ENCODE measurements around the gene IL10RA. TPM values are rescaled to one million over a fixed set of nuclear protein-coding genes. Genes with fewer than 3 reads are reported as not detected.
"Not testable (repeated sequence)": the region's sequence is repeated elsewhere in the genome, so short reads cannot be mapped to it uniquely, and the experiment has no call there.

IL10RA gene
- polyA plus RNA-seq, 1 donor = 8.6 TPM

GRCh38 chr11:118007040-118007439 is 20.8 kb downstream of the IL10RA start:
- WGBS (ENCODE audit: insufficient coverage, low lambda C conversion rate) = no CpG with 5 or more reads among the region's 5 CpGs
- no peaks in the 10 kb centered on the region for H3K9me3 ChIP-seq (ENCODE audit: control insufficient read depth, low read depth, low read length)
- H3K27ac ChIP-seq (ENCODE audit: low read length) = no peak overlapping the region
- no peaks in the 10 kb centered on the region for H3K27me3 ChIP-seq (ENCODE audit: control insufficient read depth, insufficient read depth, low read length)
- peaks cover 29% of the 10 kb centered on the region for H3K4me1 ChIP-seq (ENCODE audit: control insufficient read depth, insufficient read depth, low read length)
- no peak for DNase-seq
- no peak overlapping the region for H3K4me3 ChIP-seq (ENCODE audit: low read length)
- H3K36me3 ChIP-seq (ENCODE audit: control insufficient read depth, insufficient read depth, low read length) = no peaks in the 10 kb centered on the region

GRCh38 chr11:118007563-118008270 is 21.5 kb downstream of the IL10RA start:
- H3K27me3 ChIP-seq (ENCODE audit: control insufficient read depth, insufficient read depth, low read length); DNase-seq; H3K9me3 ChIP-seq (ENCODE audit: control insufficient read depth, low read depth, low read length); H3K4me3 ChIP-seq (ENCODE audit: low read length); H3K36me3 ChIP-seq (ENCODE audit: control insufficient read depth, insufficient read depth, low read length); H3K27ac ChIP-seq (ENCODE audit: low read length): not testable (repeated sequence)
- peaks cover 34% of the 10 kb centered on the region for H3K4me1 ChIP-seq (ENCODE audit: control insufficient read depth, insufficient read depth, low read length)
- WGBS (ENCODE audit: insufficient coverage, low lambda C conversion rate) = 67% methylated on average over 1 of the region's 11 CpGs

DNA sequence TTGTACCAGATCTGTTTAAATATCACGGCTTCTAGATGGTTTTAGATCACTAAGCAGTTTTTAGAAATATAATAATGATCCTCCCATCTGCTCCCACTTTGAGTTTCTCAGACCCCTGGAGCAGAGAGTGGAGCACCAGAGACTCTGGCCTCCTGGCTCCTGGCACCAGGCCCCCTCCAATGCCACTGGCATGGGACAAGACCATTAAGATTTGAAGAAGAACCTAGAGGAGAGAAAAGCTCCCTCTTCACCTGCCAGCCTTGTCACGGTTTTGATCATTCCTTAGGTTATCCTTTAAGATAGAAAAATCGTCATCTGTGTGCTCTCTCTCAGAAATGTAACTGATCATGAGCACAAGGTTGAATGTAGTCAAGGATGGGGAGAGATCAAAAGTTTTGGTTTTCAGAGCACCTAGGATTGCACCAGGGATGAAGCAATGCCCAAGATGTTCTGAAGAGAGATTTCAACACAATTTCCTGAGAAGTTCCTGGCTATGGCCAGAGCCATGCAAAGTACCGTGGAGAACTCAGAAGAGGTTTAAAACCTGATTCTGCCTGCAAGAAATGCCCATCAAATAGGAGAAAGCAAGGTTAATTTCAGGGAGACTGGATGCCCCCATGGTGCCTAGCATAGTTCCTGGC is 22.2 kb downstream of the IL10RA start:
- no CpG with 5 or more reads among the region's 4 CpGs for WGBS (ENCODE audit: insufficient coverage, low lambda C conversion rate)
- Histone ChIP-seq H3K27me3 (ENCODE audit: control insufficient read depth, insufficient read depth, low read length) (no peaks in the 10 kb centered on the region), H3K36me3 (ENCODE audit: control insufficient read depth, insufficient read depth, low read length) (no peaks in the 10 kb centered on the region), H3K4me3 (ENCODE audit: low read length) (no peak overlapping the region), H3K9me3 (ENCODE audit: control insufficient read depth, low read depth, low read length) (no peaks in the 10 kb centered on the region), H3K4me1 (ENCODE audit: control insufficient read depth, insufficient read depth, low read length) (peaks cover 30% of the 10 kb centered on the region), H3K27ac (ENCODE audit: low read length) (no peak overlapping the region)
- no peak for DNase-seq

DNA sequence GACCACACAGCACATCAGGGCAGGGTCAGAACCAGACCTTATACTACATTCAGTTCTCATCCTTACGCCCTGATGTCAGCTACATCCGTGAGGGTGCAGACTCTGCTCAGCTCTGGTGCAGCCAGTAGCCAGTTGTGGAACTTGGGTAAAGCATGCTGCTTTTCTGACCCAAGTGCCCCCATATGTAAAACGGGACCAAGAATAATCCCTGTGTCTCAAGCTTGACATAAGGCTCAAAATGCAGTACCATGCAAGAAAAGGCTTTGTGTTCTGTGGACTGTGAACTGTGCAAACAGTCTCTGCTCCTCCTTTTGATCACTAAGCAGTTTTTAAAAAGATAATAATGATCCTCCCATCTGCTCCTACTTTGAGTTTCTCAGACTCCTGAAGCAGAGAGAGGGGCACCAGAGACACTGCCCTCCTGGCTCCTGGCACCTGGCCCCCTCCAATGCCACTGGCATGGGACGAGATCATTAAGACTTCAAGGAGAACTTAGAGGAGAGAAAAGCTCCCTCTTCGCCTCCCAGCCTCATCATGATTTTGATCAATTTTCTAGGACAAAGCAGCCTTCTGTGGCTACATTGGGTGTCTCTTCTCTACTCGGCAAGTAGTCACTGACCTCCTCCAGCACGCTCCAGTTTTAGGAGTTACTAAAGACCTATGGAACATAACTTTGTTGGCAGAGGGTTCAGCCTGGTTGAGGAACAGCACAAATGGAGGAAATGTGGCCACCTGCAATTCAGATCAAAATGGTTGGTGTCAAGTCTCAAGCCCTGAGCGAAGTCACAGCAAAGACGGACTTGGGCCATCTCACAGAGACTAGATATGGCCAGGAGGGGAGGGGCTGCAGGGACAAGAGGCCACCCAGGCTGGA is 23.9 kb downstream of the IL10RA start:
- Histone ChIP-seq H3K9me3 (ENCODE audit: control insufficient read depth, low read depth, low read length) (no peaks in the 10 kb centered on the region), H3K36me3 (ENCODE audit: control insufficient read depth, insufficient read depth, low read length) (no peaks in the 10 kb centered on the region), H3K27me3 (ENCODE audit: control insufficient read depth, insufficient read depth, low read length) (no peaks in the 10 kb centered on the region), H3K4me3 (ENCODE audit: low read length) (no peak overlapping the region), H3K27ac (ENCODE audit: low read length) (peak overlapping the region; percentile 62), H3K4me1 (ENCODE audit: control insufficient read depth, insufficient read depth, low read length) (peaks cover 30% of the 10 kb centered on the region)
- DNase-seq = peak; percentile 41 to 69
- no CpG with 5 or more reads among the region's 9 CpGs for WGBS (ENCODE audit: insufficient coverage, low lambda C conversion rate)

- H3K4me1 ChIP-seq (ENCODE audit: control insufficient read depth, insufficient read depth, low read length) = peaks cover 30% of the 10 kb centered on the region
- 57% methylated on average over 3 of the region's 21 CpGs for WGBS (ENCODE audit: insufficient coverage, low lambda C conversion rate)
- no peak overlapping the region for H3K4me3 ChIP-seq (ENCODE audit: low read length)
- no peaks in the 10 kb centered on the region for H3K27me3 ChIP-seq (ENCODE audit: control insufficient read depth, insufficient read depth, low read length)
- H3K9me3 ChIP-seq (ENCODE audit: control insufficient read depth, low read depth, low read length) = no peaks in the 10 kb centered on the region
- H3K27ac ChIP-seq (ENCODE audit: low read length) = peak overlapping the region; percentile 62
- peak; percentile 31 to 42 for DNase-seq
- H3K36me3 ChIP-seq (ENCODE audit: control insufficient read depth, insufficient read depth, low read length) = no peaks in the 10 kb centered on the region
These were observed 24.7 kb downstream of the IL10RA start for GRCh38 chr11:118010738-118011461.

GRCh38 chr11:118012083-118012669 is 26.0 kb downstream of the IL10RA start:
- H3K4me1 ChIP-seq (ENCODE audit: control insufficient read depth, insufficient read depth, low read length) = peaks cover 30% of the 10 kb centered on the region
- WGBS (ENCODE audit: insufficient coverage, low lambda C conversion rate) = no CpG with 5 or more reads among the region's 7 CpGs
- H3K4me3 ChIP-seq (ENCODE audit: low read length) = no peak overlapping the region
- H3K9me3 ChIP-seq (ENCODE audit: control insufficient read depth, low read depth, low read length) = no peaks in the 10 kb centered on the region
- peak; percentile 74 to 82 for DNase-seq
- no peaks in the 10 kb centered on the region for H3K27me3 ChIP-seq (ENCODE audit: control insufficient read depth, insufficient read depth, low read length)
- no peaks in the 10 kb centered on the region for H3K36me3 ChIP-seq (ENCODE audit: control insufficient read depth, insufficient read depth, low read length)
- H3K27ac ChIP-seq (ENCODE audit: low read length) = peak overlapping the region; percentile 62

GRCh38 chr11:118014022-118014421 is 27.8 kb downstream of the IL10RA start:
- Histone ChIP-seq H3K9me3 (ENCODE audit: control insufficient read depth, low read depth, low read length) (no peaks in the 10 kb centered on the region), H3K27ac (ENCODE audit: low read length) (no peak overlapping the region), H3K4me3 (ENCODE audit: low read length) (no peak overlapping the region), H3K4me1 (ENCODE audit: control insufficient read depth, insufficient read depth, low read length) (peaks cover 30% of the 10 kb centered on the region), H3K36me3 (ENCODE audit: control insufficient read depth, insufficient read depth, low read length) (no peaks in the 10 kb centered on the region), H3K27me3 (ENCODE audit: control insufficient read depth, insufficient read depth, low read length) (peaks cover 5% of the 10 kb centered on the region)
- no CpG with 5 or more reads among the region's 3 CpGs for WGBS (ENCODE audit: insufficient coverage, low lambda C conversion rate)
- no peak for DNase-seq

- peaks cover 8% of the 10 kb centered on the region for H3K27me3 ChIP-seq (ENCODE audit: control insufficient read depth, insufficient read depth, low read length)
- H3K4me3 ChIP-seq (ENCODE audit: low read length) = no peak overlapping the region
- no CpG with 5 or more reads among the region's 11 CpGs for WGBS (ENCODE audit: insufficient coverage, low lambda C conversion rate)
- peaks cover 21% of the 10 kb centered on the region for H3K4me1 ChIP-seq (ENCODE audit: control insufficient read depth, insufficient read depth, low read length)
- H3K9me3 ChIP-seq (ENCODE audit: control insufficient read depth, low read depth, low read length) = no peaks in the 10 kb centered on the region
- no peaks in the 10 kb centered on the region for H3K36me3 ChIP-seq (ENCODE audit: control insufficient read depth, insufficient read depth, low read length)
- H3K27ac ChIP-seq (ENCODE audit: low read length) = no peak overlapping the region
- DNase-seq = no peak
These were observed 29.2 kb downstream of the IL10RA start for GRCh38 chr11:118015385-118015841.

GRCh38 chr11:118016104-118016503 is 29.9 kb downstream of the IL10RA start:
- whole genome bisulfite sequencing (ENCODE audit: insufficient coverage, low lambda C conversion rate) = no CpG with 5 or more reads among the region's 4 CpGs
- no peak overlapping the region for H3K27ac ChIP-seq (ENCODE audit: low read length)
- H3K4me1 ChIP-seq (ENCODE audit: control insufficient read depth, insufficient read depth, low read length) = peaks cover 14% of the 10 kb centered on the region

More at GRCh38 chr11:118016104-118016503, 29.9 kb downstream of the IL10RA start:
- no peak for DNase-seq
- Histone ChIP-seq H3K9me3 (ENCODE audit: control insufficient read depth, low read depth, low read length) (no peaks in the 10 kb centered on the region), H3K4me3 (ENCODE audit: low read length) (no peak overlapping the region), H3K27me3 (ENCODE audit: control insufficient read depth, insufficient read depth, low read length) (peaks cover 8% of the 10 kb centered on the region), H3K36me3 (ENCODE audit: control insufficient read depth, insufficient read depth, low read length) (no peaks in the 10 kb centered on the region)

All from large intestine (tissue), 3 donors.